T-helper 22 cell (primary cell): ENCODE data around the gene CCN5.

Source experiments
- DNase-seq: peaks from one replicate; pipeline ENCODE4 v3.0.0-alpha.2; 2020; ENCODE audit warnings: low read depth

Gene CCN5

DNA sequence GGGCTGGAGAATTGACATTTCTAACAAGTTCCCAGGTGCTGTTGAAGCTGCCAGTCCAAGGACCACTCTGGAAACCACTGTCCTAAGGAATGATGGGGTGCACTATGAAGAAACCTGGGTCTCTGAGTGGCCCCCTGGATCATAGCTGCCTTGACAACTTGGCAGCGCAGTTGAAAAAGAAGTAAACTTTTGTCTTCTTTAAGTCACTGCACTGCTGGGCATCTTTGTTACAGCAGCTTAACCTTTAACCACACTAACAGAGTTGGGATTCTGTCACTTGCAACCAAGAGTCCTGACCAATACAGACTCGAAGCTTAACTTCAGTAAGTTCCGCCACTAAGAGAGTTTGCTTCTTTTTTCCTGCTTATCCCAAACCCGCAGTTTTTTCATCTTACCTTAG, 21.9 kb downstream of the CCN5 start:
- no peak for DNase-seq

- no peak for DNase-seq
These were observed 23.8 kb downstream of the CCN5 start for GRCh38 chr20:44738813-44739477.

DNA sequence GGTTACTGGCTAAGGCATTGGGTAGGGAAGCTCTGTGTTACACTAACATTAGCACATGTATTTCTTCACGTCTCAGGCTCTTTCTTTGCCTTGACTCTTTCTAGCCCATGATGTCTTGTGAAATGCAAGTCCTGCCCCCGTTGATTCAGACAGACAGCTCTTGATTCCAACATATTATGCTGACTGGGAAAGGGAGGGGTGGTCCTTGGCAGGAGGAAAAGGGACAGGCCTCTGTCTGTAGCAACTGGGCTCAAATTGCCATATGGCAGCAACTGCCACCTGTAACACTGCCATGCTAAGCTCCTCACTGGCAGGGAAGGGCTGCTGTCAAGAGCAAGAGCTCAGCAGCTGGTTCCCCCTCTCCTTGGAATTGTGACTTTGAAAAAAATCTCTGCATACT, 24.8 kb downstream of the CCN5 start:
- DNase-seq = no peak

- no peak for DNase-seq
These were observed 27.3 kb downstream of the CCN5 start for GRCh38 chr20:44742304-44743079.

DNA sequence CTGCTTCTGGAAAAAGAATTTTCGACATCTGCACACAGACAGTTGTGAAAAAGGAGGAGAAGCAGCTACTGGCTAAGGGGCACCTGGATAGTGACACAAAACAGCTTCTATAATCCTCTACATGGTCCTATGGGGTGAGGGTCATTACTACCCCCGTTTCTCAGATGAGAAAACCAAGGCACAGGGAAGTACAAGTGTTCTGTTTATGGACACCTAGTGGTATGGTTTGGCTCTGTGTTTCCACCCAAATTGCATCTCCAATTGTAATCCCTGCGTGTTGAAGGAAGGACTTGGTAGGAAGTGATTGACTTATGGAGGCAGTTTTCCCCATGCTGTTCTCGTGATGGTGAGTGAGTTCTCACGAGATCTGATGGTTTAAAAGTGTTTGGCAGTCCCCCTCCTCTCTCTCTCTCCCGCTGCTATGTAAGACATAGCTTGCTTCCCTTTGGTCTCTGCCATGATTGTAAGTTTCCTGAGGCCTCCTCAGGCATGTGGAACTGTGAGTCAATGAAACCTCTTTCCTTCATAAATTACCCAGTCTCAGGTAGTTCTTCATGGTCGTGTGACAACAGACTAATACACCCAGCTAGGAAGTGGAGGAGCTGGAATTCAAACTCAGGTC, 28.0 kb downstream of the CCN5 start:
- no peak for DNase-seq

- no peak for DNase-seq
These were observed 28.9 kb downstream of the CCN5 start for GRCh38 chr20:44743916-44744655.

DNA sequence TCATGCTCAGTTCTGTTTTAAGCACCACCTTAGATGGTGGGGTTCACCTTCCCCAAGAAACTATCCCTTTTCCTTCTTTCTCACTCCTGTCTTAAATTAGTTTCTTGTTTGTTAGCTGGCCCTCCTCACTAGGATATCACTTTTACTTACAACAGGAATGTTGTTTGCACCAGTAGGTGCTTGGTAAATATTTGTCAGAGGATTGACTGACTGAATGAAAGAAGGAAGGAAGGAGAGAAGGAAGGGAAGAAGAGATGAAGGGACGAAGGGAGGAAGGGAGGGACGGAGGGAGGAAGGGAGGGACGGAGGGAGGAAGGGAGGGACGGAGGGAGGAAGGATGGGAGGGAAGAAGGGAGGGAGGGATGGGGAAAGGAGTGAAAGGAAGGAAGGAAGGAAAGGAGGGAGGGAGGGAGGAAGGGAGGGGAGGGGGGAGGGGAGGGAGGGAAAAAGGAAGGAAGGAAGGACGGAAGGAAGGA, 30.0 kb downstream of the CCN5 start:
- DNase-seq = no peak

GRCh38 chr20:44745598-44746366, 30.6 kb downstream of the CCN5 start, which contains the start of gene KCNK15:
TSS of gene KCNK15 (plus strand) at chr20:44745865. CDS start at chr20:44745911, 46 bp downstream.
- no peak for DNase-seq

GRCh38 chr20:44746367-44747165, 31.4 kb downstream of the CCN5 start:
- DNase-seq = no peak

DNA sequence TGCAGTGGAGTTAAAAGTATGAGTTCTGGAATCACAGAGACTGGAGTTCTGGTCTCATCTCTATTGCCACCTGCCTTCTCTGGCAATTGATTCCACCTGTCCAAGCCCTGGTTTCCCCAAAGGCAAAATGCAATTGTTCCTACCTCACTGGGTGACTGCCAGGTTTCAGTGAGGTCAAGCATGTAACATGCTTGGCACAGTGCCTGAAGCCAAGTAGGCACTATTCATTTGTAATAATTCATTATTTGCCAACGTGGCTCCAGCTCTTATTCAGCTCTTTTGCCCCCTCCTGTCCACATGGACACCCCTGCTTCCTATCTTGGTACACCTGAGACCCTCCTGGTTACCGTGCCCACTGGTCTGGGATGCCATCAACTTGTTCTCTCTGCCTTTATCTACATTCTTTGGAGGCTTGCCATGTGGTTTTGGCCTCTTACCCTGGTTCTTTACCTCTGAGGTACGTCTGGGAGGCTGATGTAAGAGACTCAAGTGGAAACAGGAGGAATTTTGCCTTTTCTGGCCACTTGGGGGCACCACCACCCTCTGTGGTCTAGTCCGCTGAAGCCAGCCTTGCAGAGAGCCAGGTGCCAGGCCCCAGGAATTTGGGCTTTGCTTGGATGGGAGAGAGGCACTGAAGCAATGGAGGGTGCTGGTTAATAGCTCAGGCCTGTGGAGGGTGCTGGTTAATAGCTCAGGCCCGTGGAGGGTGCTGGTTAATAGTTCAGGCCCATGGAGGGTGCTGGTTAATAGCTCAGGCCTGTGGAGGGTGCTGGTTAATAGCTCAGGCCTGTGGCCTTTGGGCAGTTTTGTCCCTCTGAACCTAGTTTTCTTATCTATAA, 32.2 kb downstream of the CCN5 start:
- DNase-seq = no peak

DNA sequence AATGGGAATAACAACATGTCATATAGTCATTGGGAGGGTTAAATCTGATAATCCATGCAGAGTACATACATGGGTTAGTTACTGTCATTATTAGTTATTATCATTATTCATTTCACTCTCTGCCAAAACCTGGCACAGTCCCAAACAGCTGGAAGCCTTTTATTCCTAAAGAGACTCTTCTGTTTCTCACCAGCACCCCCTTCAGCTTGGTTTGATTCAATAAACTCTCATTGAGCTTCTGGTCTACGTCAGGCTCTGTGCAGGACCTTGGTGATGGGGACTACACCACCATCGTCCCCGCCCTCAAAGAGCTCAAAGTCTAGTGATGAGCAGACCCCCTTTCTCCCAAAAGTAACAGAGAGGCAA, 32.8 kb downstream of the CCN5 start:
- no peak for DNase-seq

DNA sequence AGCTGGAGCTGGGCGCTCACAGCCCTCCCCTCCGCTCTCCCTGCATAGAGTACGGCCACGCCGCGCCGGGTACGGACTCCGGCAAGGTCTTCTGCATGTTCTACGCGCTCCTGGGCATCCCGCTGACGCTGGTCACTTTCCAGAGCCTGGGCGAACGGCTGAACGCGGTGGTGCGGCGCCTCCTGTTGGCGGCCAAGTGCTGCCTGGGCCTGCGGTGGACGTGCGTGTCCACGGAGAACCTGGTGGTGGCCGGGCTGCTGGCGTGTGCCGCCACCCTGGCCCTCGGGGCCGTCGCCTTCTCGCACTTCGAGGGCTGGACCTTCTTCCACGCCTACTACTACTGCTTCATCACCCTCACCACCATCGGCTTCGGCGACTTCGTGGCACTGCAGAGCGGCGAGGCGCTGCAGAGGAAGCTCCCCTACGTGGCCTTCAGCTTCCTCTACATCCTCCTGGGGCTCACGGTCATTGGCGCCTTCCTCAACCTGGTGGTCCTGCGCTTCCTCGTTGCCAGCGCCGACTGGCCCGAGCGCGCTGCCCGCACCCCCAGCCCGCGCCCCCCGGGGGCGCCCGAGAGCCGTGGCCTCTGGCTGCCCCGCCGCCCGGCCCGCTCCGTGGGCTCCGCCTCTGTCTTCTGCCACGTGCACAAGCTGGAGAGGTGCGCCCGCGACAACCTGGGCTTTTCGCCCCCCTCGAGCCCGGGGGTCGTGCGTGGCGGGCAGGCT, 35.1 kb downstream of the CCN5 start:
- DNase-seq = no peak

DNA sequence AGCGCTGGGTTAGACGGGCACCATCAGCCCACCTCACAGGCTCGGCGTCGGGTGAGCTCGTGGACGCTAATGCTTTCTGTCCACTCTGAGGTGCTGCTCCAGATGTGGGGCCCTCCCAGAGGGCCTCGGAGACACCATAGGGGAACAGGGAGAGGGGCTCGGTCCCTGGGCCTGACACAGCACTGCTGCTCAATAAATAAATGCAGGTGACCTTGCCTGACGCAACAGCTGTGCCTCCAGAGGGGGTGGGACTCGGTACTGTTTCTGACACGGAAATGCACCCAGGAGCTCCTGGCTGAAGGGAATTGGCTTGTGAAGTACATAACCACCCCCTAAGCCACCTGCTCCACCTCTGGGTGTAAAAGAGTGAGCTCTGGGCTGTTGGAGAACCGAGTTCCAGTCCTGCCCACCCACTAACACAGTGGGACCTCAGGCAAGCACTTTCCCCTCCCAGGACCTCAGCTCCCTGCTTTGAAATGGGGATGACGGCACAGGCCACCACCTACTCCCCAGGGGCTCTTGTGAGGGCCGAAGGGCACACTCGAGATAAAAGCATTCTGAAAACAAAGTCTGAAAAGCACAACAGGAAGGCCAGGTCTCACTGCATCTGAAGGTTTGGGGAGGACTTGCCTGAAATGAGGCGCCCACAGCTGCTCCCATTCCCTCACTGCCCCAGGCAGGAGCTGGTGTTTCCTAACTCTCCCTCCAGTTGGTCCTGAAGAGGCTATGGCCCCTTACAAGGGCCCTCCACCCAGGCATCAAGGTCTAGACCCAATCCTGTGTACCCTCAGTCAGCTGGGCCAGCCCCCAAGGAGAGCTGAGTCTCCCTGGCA, 37.1 kb downstream of the CCN5 start:
- no peak for DNase-seq

- no peak for DNase-seq
These were observed 39.4 kb downstream of the CCN5 start for GRCh38 chr20:44754554-44754953.

DNA sequence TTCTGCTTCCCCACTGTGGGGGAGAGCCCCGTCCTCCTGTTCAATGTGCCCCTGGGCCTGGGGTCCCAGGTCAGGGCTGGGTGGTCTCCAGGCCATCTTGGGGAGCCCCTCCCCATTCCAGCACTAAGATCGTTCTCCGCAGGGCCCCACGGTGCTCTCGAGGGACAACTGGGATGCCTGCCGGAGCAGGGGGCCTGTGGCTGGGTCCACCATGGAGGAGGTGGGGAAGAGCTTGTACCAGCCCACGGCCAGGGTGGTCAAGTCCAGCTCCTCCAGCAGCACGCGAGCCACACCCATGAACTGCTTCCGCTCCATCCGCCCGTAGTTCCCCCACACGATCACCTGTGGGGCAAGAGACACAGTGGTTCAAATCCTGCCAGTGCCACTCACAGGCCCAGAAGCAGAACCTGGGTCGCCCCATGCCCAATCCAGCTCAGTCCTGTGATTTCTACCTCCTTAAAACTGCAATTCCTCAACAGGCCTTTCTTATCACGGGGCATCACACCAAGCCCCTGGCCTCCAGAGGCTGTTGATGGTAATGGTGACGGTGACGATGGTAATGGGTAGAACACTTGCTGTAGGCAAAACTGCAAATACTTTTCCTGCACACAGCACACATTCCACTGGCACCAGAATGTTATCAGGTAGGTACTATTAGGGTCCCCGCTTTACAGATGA, 41.0 kb downstream of the CCN5 start:
- no peak for DNase-seq

- DNase-seq = no peak
These were observed 41.8 kb downstream of the CCN5 start for GRCh38 chr20:44756956-44757355.

GRCh38 chr20:44758247-44759101, 43.3 kb downstream of the CCN5 start:
- no peak for DNase-seq
